GM21825 (cell line): Measurements from ENCODE around the gene BST2.

Experiments used
- ATAC-seq: cut with Tn5 transposase; IDR thresholded peaks from one replicate; pipeline ENCODE4 v1.9.1; 2021; ENCODE audit warnings: mild to moderate bottlenecking, moderate library complexity; ENCODE audit not compliant: unreplicated experiment

BST2 gene

GRCh38 chr19:17419621-17420474 is 14.4 kb upstream of the BST2 start, which contains the start of gene MVB12A:
Gene MVB12A, plus strand, starts transcription at chr19:17420047. Its CDS starts 89 bp downstream, at chr19:17420136.
- ATAC-seq: peak; percentile 85

- no peak for ATAC-seq
These were observed 13.8 kb upstream of the BST2 start for GRCh38 chr19:17419154-17419620.

- no peak for ATAC-seq
These were observed 13.3 kb upstream of the BST2 start for GRCh38 chr19:17418710-17419109.

GRCh38 chr19:17415121-17415520 is 9.7 kb upstream of the BST2 start:
- no peak for ATAC-seq

GRCh38 chr19:17414097-17414496 is 8.7 kb upstream of the BST2 start:
- ATAC-seq: no peak

- no peak for ATAC-seq
These were observed 6.4 kb upstream of the BST2 start for GRCh38 chr19:17411801-17412200.

GRCh38 chr19:17409990-17410389 is 4.6 kb upstream of the BST2 start:
- no peak for ATAC-seq

GRCh38 chr19:17406887-17407196 is 1.4 kb upstream of the BST2 start:
- no peak for ATAC-seq

GRCh38 chr19:17406046-17406886 is 836 bp upstream of the BST2 start:
- ATAC-seq: peak; percentile 14

GRCh38 chr19:17404621-17405249 is 695 bp downstream of the BST2 start:
- ATAC-seq: no peak

GRCh38 chr19:17404015-17404414 is 1.4 kb downstream of the BST2 start:
- ATAC-seq: no peak

GRCh38 chr19:17402982-17403855 is 2.2 kb downstream of the BST2 start:
- ATAC-seq: no peak

- no peak for ATAC-seq
These were observed 3.8 kb downstream of the BST2 start for GRCh38 chr19:17401628-17402027.

GRCh38 chr19:17398902-17399527 is 6.4 kb downstream of the BST2 start:
- ATAC-seq: no peak

GRCh38 chr19:17394891-17395415 is 10.5 kb downstream of the BST2 start:
- no peak for ATAC-seq

GRCh38 chr19:17393914-17394313 is 11.5 kb downstream of the BST2 start, which contains the start of gene CCDC194:
Gene CCDC194, minus strand, starts transcription at chr19:17394196. Its CDS starts 38 bp downstream, at chr19:17394158.
- no peak for ATAC-seq

GRCh38 chr19:17393002-17393401 is 12.4 kb downstream of the BST2 start:
- no peak for ATAC-seq

- no peak for ATAC-seq
These were observed 13.9 kb downstream of the BST2 start for GRCh38 chr19:17391371-17392151.
